K562 (cell line): ENCODE measurements around the gene ABT1. TPM values are rescaled to one million over a fixed set of nuclear protein-coding genes. Genes with fewer than 3 reads are reported as not detected.

Experiments used
- CC2D1A ChIP-seq: fragments of 450-650 bp; IDR thresholded peaks from 2 replicates; pipeline ENCODE4 v1.6.1; 2017; ENCODE audit warnings: mild to moderate bottlenecking
- CEBPG ChIP-seq, 3 experiments: fragments of 200-800 bp in 1 of 3; sonication (Bioruptor generic) in 1 of 3; sonication (generic) in 1 of 3; formaldehyde crosslinking in 1 of 3; IDR thresholded peaks in 2 of 3; conservative IDR thresholded peaks in 1 of 3; 2 replicates each; pipeline versions ENCODE4 v1.6.1 to v1.8.0; 2016 to 2022; ENCODE audit warnings: missing compliant biosample characterization in 2 of 3, missing genetic modification characterization in 2 of 3, mild to moderate bottlenecking in 1 of 3, missing genetic modification reagents in 1 of 3
- CHCHD3 ChIP-seq: fragments of 250-450 bp; sonication (Bioruptor Pico); IDR thresholded peaks from 2 replicates; pipeline ENCODE4 v2.1.2; 2022; ENCODE audit warnings: mild to moderate bottlenecking
- FOS ChIP-seq: IDR thresholded peaks from 3 replicates; pipeline ENCODE4 v1.6.1; 2011; ENCODE audit not compliant: insufficient read length; ENCODE audit errors: extremely low read depth
- LCOR ChIP-seq: sonication (generic); formaldehyde crosslinking; IDR thresholded peaks from 2 replicates; pipeline ENCODE4 v1.8.0; 2022; ENCODE audit warnings: mild to moderate bottlenecking, missing genetic modification reagents
- MAFK ChIP-seq: IDR thresholded peaks from 2 replicates; pipeline ENCODE4 v1.6.1; 2011; ENCODE audit warnings: low read length, improper control_type of control experiment
- MEF2D ChIP-seq: conservative IDR thresholded peaks from 2 replicates; pipeline ENCODE4 v1.6.1; 2016; ENCODE audit warnings: low read depth, missing genetic modification characterization, missing compliant biosample characterization
- NCOR1 ChIP-seq: fragments of 450-650 bp; IDR thresholded peaks from 2 replicates; pipeline ENCODE4 v1.6.1; 2016; ENCODE audit warnings: mild to moderate bottlenecking, moderate library complexity
- NRF1 ChIP-seq, 2 experiments: fragments of 450-650 bp; IDR thresholded peaks in 1 of 2; conservative IDR thresholded peaks in 1 of 2; 2 replicates each; pipeline ENCODE4 v1.6.1; 2014; ENCODE audit warnings: mild to moderate bottlenecking in 2 of 2
- TARDBP ChIP-seq: fragments of 450-650 bp; IDR thresholded peaks from 2 replicates; pipeline ENCODE4 v1.6.1; 2016
- polyA plus RNA-seq, 8 experiments: library from polyadenylated mRNA; depleted of rRNA in 4 of 8; stranded (reverse) in 5 of 8; unstranded in 3 of 8; fragments of >200 nt; fragmentation: Nextera tagmentation in 2 of 8; fragmentation: Illumina TruSeq in 1 of 8; extraction: Ambion mirVana in 2 of 8; extraction: Trizol in 1 of 8; gene quantifications; 2 replicates each; pipeline versions ENCODE4 v1.2.1 to v1.2.3, GENCODE V29; 2011 to 2014; ENCODE audit warnings: inconsistent platforms in 1 of 8, missing spikeins in 1 of 8
- total RNA-seq, 7 experiments: library from RNA; depleted of rRNA in 6 of 7; stranded (reverse); fragments of >200 nt in 6 of 7; fragmentation: Illumina TruSeq in 2 of 7; extraction: Trizol in 2 of 7; gene quantifications; 2 replicates each; pipeline versions ENCODE4 v1.2.1 to v1.2.3, GENCODE V29; 2011 to 2021; ENCODE audit warnings: low replicate concordance in 1 of 7
- TF ChIP-seq, protein P1 (sequence below): fragments of 450-650 bp; IDR thresholded peaks from 2 replicates; pipeline ENCODE4 v1.6.1; 2016; ENCODE audit warnings: low read depth
- TF ChIP-seq, protein P2 (sequence below): fragments of 150-350 bp; conservative IDR thresholded peaks from 2 replicates; pipeline ENCODE4 v1.6.1; 2014; ENCODE audit warnings: low read length
- TF ChIP-seq, protein P3 (sequence below), 3 experiments: IDR thresholded peaks in 2 of 3; conservative IDR thresholded peaks in 1 of 3; 2 replicates each; pipeline ENCODE4 v1.5.1; 2011 to 2012; ENCODE audit warnings: low read length in 3 of 3, mild to moderate bottlenecking in 3 of 3, control low read depth in 2 of 3, improper control_type of control experiment in 1 of 3, inconsistent platforms in 1 of 3, low read depth in 1 of 3, mixed read lengths in 1 of 3, moderate library complexity in 1 of 3; ENCODE audit not compliant: insufficient read depth in 2 of 3

Gene ABT1
- total and polyA plus RNA-seq, 9 of the 15 experiments (the other 6 are each of a cell fraction or from before 2014, with no cell fraction given): 8.8 to 52.7 (median 40.7) TPM

DNA sequence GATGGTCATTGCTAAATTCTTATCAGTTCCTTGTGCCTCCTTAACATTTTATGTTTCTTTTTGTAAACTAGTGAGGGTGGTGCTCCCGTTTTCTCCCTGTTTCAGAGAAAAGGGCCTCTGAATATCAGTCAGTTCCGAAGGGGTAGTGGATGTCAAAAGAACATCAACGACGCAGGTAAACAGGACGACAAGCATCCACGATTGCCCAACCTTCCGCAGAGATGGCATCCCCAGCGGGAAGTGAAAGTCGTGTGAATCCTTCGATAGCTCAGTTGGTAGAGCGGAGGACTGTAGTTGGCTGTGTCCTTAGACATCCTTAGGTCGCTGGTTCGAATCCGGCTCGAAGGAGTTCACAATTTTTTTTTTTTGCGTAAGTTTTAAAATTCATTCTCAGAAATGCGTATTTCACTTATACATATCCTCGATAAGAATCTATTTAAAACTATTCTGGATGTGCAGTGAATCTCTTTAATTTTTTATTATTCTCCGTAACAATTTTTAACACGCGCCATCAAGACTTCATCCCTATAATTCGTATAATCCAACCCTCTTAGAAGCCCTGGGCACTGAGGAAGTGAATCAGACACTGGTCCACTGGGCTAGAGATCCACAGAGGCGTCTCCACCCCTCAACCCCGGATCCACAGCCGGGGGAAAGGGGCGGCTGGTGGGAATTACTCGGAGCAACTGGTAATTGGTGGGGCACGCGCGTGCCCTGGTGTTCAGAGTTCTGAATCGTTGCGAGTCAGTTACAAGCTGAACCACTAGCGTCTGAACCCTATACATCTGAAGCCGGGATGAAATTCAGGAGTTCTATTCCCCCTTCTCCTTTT, 27.9 kb upstream of the ABT1 start (continued):
- TF ChIP-seq, protein P1, sequence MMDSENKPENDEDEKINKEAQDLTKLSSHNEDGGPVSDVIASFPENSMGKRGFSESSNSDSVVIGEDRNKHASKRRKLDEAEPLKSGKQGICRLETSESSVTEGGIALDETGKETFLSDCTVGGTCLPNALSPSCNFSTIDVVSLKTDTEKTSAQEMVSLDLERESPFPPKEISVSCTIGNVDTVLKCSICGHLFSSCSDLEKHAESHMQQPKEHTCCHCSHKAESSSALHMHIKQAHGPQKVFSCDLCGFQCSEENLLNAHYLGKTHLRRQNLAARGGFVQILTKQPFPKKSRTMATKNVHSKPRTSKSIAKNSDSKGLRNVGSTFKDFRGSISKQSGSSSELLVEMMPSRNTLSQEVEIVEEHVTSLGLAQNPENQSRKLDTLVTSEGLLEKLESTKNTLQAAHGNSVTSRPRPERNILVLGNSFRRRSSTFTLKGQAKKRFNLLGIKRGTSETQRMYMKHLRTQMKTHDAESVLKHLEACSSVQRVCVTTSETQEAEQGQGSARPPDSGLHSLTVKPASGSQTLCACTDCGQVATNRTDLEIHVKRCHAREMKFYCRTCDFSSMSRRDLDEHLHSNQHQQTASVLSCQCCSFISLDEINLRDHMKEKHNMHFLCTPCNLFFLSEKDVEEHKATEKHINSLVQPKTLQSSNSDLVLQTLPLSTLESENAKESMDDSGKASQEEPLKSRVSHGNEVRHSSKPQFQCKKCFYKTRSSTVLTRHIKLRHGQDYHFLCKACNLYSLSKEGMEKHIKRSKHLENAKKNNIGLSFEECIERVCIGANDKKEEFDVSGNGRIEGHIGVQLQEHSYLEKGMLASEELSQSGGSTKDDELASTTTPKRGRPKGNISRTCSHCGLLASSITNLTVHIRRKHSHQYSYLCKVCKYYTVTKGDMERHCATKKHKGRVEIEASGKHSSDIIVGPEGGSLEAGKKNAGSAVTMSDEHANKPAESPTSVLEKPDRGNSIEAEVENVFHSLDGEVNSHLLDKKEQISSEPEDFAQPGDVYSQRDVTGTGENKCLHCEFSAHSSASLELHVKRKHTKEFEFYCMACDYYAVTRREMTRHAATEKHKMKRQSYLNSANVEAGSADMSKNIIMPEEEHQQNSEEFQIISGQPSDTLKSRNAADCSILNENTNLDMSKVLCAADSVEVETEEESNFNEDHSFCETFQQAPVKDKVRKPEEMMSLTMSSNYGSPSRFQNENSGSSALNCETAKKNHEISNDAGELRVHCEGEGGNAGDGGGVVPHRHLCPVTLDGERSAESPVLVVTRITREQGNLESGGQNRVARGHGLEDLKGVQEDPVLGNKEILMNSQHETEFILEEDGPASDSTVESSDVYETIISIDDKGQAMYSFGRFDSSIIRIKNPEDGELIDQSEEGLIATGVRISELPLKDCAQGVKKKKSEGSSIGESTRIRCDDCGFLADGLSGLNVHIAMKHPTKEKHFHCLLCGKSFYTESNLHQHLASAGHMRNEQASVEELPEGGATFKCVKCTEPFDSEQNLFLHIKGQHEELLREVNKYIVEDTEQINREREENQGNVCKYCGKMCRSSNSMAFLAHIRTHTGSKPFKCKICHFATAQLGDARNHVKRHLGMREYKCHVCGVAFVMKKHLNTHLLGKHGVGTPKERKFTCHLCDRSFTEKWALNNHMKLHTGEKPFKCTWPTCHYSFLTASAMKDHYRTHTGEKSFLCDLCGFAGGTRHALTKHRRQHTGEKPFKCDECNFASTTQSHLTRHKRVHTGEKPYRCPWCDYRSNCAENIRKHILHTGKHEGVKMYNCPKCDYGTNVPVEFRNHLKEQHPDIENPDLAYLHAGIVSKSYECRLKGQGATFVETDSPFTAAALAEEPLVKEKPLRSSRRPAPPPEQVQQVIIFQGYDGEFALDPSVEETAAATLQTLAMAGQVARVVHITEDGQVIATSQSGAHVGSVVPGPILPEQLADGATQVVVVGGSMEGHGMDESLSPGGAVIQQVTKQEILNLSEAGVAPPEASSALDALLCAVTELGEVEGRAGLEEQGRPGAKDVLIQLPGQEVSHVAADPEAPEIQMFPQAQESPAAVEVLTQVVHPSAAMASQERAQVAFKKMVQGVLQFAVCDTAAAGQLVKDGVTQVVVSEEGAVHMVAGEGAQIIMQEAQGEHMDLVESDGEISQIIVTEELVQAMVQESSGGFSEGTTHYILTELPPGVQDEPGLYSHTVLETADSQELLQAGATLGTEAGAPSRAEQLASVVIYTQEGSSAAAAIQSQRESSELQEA: peak; percentile 66
- TF ChIP-seq CC2D1A: peak; percentile 65; the same call in 1 of the 2 replicates
- peak; percentile 52; the same call in 1 of the 2 replicates for TF ChIP-seq LCOR
- peak; percentile 15 for TF ChIP-seq FOS
- 0 out of 2 replicates have a peak, but pooled peaks have one; percentile 26 for TF ChIP-seq MEF2D (tag)
- TF ChIP-seq CHCHD3 (CRISPR knock-in tag): no peak
- peak; percentile 99 for TF ChIP-seq CEBPG (CRISPR knock-in tag; IDR thresholded peaks at IDR 0.05)
- TF ChIP-seq CEBPG (tag; conservative IDR thresholded peaks at IDR 0.05 in 1 of 2, IDR thresholded peaks at IDR 0.05 in 1 of 2): peak; percentile 100
- peak; percentile 63 to 66 for TF ChIP-seq NRF1 (conservative IDR thresholded peaks at IDR 0.05 in 1 of 2, IDR thresholded peaks at IDR 0.05 in 1 of 2)
- peak; percentile 8; the same call in 1 of the 2 replicates for TF ChIP-seq NCOR1
- TF ChIP-seq TARDBP: peak; percentile 78; the same call in 1 of the 2 replicates
- TF ChIP-seq, protein P2, sequence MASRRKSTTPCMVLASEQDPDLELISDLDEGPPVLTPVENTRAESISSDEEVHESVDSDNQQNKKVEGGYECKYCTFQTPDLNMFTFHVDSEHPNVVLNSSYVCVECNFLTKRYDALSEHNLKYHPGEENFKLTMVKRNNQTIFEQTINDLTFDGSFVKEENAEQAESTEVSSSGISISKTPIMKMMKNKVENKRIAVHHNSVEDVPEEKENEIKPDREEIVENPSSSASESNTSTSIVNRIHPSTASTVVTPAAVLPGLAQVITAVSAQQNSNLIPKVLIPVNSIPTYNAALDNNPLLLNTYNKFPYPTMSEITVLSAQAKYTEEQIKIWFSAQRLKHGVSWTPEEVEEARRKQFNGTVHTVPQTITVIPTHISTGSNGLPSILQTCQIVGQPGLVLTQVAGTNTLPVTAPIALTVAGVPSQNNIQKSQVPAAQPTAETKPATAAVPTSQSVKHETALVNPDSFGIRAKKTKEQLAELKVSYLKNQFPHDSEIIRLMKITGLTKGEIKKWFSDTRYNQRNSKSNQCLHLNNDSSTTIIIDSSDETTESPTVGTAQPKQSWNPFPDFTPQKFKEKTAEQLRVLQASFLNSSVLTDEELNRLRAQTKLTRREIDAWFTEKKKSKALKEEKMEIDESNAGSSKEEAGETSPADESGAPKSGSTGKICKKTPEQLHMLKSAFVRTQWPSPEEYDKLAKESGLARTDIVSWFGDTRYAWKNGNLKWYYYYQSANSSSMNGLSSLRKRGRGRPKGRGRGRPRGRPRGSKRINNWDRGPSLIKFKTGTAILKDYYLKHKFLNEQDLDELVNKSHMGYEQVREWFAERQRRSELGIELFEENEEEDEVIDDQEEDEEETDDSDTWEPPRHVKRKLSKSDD: 0 out of 2 replicates have a peak, but pooled peaks have one; percentile 54
- peak; percentile 32; the same call in 1 of the 2 replicates for TF ChIP-seq MAFK
- TF ChIP-seq, protein P3, sequence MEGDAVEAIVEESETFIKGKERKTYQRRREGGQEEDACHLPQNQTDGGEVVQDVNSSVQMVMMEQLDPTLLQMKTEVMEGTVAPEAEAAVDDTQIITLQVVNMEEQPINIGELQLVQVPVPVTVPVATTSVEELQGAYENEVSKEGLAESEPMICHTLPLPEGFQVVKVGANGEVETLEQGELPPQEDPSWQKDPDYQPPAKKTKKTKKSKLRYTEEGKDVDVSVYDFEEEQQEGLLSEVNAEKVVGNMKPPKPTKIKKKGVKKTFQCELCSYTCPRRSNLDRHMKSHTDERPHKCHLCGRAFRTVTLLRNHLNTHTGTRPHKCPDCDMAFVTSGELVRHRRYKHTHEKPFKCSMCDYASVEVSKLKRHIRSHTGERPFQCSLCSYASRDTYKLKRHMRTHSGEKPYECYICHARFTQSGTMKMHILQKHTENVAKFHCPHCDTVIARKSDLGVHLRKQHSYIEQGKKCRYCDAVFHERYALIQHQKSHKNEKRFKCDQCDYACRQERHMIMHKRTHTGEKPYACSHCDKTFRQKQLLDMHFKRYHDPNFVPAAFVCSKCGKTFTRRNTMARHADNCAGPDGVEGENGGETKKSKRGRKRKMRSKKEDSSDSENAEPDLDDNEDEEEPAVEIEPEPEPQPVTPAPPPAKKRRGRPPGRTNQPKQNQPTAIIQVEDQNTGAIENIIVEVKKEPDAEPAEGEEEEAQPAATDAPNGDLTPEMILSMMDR (IDR thresholded peaks at IDR 0.05 in 2 of 3, conservative IDR thresholded peaks at IDR 0.05 in 1 of 3; ENCODE audit: insufficient read depth in 2 of 3, low read depth in 1 of 3, low read length in 3 of 3): peak; percentile 80 to 83 (median 81)
